Small intestine (tissue), 7 donors: ENCODE data around the gene HOXB7. TPM values are rescaled to one million over a fixed set of nuclear protein-coding genes. Genes with fewer than 3 reads are reported as not detected.
A peak's percentile ranks its signal among the peaks of the same experiment; 100 is the strongest.

Source experiments
- DNase-seq, 2 donors: peaks; one replicate each; pipeline versions ENCODE4 v3.0.0 to v3.0.0-alpha.2; 2013
- FAIRE-seq: peaks from 2 replicates; lab custom pipeline; 2012; peaks lifted over from hg19 to GRCh38; lab: Jason Lieb, UNC
- H3K27ac ChIP-seq, 3 donors: one replicate each; pipeline ENCODE4 v1.5.1; 2013; ENCODE audit warnings: low read length in 2 of 3, mild to moderate bottlenecking in 2 of 3, control low read depth in 1 of 3, inconsistent platforms in 1 of 3, low read depth in 1 of 3, moderate library complexity in 1 of 3
- H3K27me3 ChIP-seq, 3 donors: one replicate each; pipeline ENCODE4 v1.6.1; 2013; ENCODE audit warnings: low read length in 3 of 3, inconsistent platforms in 1 of 3; ENCODE audit not compliant: control insufficient read depth in 3 of 3, insufficient read depth in 3 of 3
- H3K36me3 ChIP-seq, 3 donors: one replicate each; pipeline ENCODE4 v1.6.1; 2013; ENCODE audit warnings: low read length in 3 of 3, inconsistent platforms in 1 of 3, low read depth in 1 of 3, mild to moderate bottlenecking in 1 of 3, moderate library complexity in 1 of 3; ENCODE audit not compliant: control insufficient read depth in 3 of 3, insufficient read depth in 2 of 3
- H3K4me1 ChIP-seq, 3 donors: one replicate each; pipeline ENCODE4 v1.6.1; 2013; ENCODE audit warnings: low read length in 2 of 3, inconsistent platforms in 1 of 3, low read depth in 1 of 3, mild to moderate bottlenecking in 1 of 3, moderate library complexity in 1 of 3; ENCODE audit not compliant: control insufficient read depth in 3 of 3, insufficient read depth in 2 of 3
- H3K4me3 ChIP-seq, 3 donors: one replicate each; pipeline ENCODE4 v1.5.1; 2013; ENCODE audit warnings: low read length in 3 of 3, control low read depth in 1 of 3, inconsistent platforms in 1 of 3, low read depth in 1 of 3, mild to moderate bottlenecking in 1 of 3, moderate library complexity in 1 of 3
- H3K9me3 ChIP-seq, 2 donors: one replicate each; pipeline ENCODE4 v1.6.1; 2013; ENCODE audit warnings: low read depth in 1 of 2, low read length in 1 of 2; ENCODE audit not compliant: control insufficient read depth in 2 of 2, insufficient read depth in 1 of 2
- WGBS, 3 donors: extraction: QIAGEN DNeasy Blood & Tissue Kit; methylation state at CpG; one replicate each; pipeline ENCODE4 v1.1.7; 2013; 5-methylcytosine and 5-hydroxymethylcytosine counted together
- polyA plus RNA-seq, 4 donors: library from polyadenylated mRNA; stranded (reverse) in 3 of 4; unstranded in 1 of 4; fragments of 200-250 nt in 3 of 4; fragments of 120-200 nt in 1 of 4; gene quantifications; one replicate each; pipeline versions ENCODE4 v1.2.1 to v1.2.3, GENCODE V29; 2013
- donor health status: healthy with polysubstance abuse.
- donor health status: control.
- donor health status: control.
- donor health status: Bipolar disorder and iron deficiency.
- donor health status: healthy.

The HOXB7 gene
- polyA plus RNA-seq, 4 donors: 4.3 to 13.9 (median 4.9) TPM; not detected in 1

DNA sequence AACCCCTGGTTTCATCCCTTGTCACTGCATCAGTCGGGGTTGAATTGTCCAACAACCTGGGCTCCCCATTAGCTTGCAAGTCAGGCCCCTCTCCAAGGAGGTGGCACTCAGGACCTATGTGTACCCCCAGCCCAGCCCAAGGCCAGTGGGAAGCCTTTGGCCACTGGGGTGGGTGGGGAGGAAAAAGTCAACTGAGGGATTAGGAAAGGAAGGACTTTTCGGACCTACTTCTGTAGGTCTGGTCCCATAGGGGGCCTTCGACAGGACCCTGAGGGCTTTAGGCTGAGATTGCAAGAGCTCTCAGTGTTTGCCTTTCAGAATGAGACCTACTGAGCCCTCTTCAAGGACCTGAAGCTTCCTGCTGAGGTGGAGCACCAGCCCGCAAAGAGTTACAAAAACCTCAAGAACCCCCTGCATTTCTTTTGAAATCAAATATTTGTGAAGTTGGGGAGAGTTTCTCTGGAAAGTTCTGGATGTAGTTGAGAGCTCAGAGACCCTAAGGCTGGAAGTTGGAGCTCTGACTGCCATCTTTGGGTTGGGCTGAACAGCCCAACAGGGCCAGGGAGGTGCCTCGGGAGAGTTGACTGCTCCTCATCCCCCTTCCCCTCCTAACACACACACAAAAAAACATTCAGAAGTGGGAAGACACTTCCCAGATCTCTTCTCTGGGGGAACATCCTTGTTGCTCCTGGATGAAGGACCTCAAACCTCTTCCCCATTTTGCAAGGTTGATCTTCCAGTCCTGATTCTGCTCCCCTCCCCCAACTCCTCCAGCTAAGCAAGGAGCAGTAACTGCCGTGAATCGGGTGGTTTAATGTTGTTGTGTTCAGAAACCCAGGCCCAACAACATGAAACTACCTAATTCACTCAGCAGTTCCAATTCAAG, 21.1 kb upstream of the HOXB7 start:
- WGBS, 3 donors: 7 to 26% (median 22%) methylated on average over 7 of the region's 7 CpGs
- no peak for FAIRE-seq

DNA sequence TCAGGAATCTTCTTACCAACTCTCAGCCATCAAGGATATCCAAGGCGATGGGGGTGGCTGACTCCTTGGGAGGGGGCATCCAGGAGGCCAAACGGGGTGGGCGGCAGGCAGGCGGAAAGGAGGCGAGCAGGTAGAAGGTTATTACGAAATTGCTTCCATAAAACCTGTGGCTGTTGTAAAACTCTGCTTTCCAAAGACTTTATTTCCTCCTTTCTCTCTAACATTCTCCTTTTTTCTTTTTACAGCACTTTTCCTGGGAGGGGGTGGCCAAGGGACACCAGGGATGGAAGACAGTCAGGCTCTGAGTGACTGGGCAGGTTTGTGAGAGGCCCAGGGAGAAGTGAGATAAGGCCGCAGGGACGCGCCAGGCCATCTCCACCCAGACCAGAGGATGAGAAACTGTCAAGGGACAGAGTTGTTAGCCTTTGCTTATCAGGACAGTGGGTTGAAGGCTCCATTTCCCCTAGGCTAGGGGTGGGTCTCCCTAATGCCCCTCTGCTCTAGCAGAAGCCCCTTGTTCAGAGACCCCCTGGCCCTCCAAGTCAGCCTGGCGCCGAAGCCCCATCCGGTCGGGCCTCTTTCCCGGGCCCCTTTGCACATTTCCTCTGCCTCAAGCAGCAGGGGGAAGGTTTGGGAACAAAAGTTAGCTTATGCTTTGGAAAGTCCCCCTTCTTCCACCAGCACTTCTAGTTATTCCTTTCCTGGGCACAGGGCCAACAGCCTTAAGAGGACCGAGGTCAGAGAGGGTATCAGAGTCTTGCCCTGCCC, 20.3 kb upstream of the HOXB7 start:
- peak in 1 of 2 donors; percentile 72 for DNase-seq
- Histone ChIP-seq H3K27me3 (peaks cover 9 to 100% (median 72%) of the 10 kb centered on the region in 3 donors), H3K27ac (no peak overlapping the region), H3K4me3 (no peak overlapping the region), H3K9me3 (no peaks in the 10 kb centered on the region), H3K36me3 (no peaks in the 10 kb centered on the region), H3K4me1 (peaks cover 0 to 32% (median 2%) of the 10 kb centered on the region in 3 donors)
- WGBS, 3 donors: 14 to 33% (median 22%) methylated on average over 15 of the region's 15 CpGs
- no peak for FAIRE-seq

More for the DNA sequence above, 21.1 kb upstream of the HOXB7 start:
- H3K27ac ChIP-seq: no peak overlapping the region
- peaks cover 0 to 25% (median 2%) of the 10 kb centered on the region in 3 donors for H3K4me1 ChIP-seq
- DNase-seq: no peak
- no peaks in the 10 kb centered on the region for H3K9me3 ChIP-seq
- no peaks in the 10 kb centered on the region for H3K36me3 ChIP-seq
- no peak overlapping the region for H3K4me3 ChIP-seq
- peaks cover 9 to 100% (median 76%) of the 10 kb centered on the region in 3 donors for H3K27me3 ChIP-seq

DNA sequence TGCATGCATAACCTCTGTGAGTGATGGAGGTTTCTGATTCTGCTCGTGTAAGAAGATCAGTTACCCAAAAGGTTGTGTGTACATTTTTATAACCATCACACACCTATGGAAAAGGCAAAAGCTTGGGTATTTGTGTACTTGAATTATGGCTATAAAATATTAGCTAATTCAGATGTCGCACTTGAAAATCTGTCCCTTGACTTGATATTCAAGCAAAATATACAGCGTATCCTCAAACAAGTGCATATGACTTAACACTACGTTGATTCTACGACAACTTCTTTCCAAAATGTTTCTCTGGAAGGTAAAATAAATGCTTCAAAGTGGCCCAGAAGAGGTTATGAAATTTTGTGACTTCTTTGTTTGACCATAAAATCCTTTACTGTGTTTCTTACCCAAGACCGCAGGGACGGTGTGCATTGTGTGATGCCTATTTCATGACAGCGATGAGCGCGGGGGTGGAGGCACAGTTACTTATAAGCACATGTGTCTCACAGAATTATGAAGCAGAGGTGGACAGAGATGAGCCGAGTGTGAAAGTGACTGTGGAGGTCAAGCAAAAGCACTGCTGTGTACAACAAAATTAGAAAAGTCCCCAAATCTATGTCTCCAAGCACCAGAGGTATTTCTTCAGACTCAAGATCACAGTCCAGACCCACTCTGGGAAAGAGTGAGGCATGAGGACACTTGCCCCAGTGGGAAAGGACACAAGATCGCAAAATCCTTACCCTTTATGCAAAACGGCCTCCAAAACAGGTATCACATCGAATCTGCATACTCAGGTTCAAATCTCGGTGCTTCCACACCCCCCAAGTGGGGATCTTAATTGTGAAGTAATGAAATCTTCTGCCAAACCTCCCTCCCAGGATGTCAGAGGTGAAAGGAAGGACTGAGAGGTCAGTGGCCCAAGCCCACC, 19.4 kb upstream of the HOXB7 start:
- Histone ChIP-seq H3K4me1 (peaks cover 0 to 35% (median 2%) of the 10 kb centered on the region in 3 donors), H3K4me3 (no peak overlapping the region), H3K9me3 (no peaks in the 10 kb centered on the region), H3K36me3 (no peaks in the 10 kb centered on the region), H3K27me3 (peaks cover 9 to 99% (median 69%) of the 10 kb centered on the region in 3 donors), H3K27ac (no peak overlapping the region)
- WGBS, 3 donors: 31 to 41% (median 38%) methylated on average over 15 of the region's 15 CpGs
- no peak for DNase-seq
- no peak for FAIRE-seq

DNA sequence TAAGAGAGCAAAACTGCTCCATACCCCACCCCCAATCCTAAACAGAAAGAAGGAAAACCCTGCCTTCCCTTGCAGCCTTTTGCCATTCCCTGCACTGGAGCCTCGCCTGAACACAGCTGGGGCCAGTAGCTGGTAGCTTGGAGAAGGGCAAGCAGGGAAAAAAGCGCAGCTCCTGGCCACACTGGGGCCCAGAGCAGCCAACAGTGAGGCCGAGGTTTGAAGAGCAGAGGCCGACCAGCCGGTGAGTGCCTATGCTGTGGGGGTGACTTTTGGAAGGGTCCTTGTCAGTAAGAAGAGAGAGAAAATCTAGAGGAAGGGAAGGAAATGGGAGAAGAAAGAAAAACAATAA, 18.6 kb upstream of the HOXB7 start:
- Histone ChIP-seq H3K36me3 (no peaks in the 10 kb centered on the region), H3K9me3 (no peaks in the 10 kb centered on the region), H3K27ac (no peak overlapping the region), H3K4me1 (peaks cover 0 to 27% (median under 1%) of the 10 kb centered on the region in 3 donors), H3K27me3 (peaks cover 9 to 99% (median 68%) of the 10 kb centered on the region in 3 donors), H3K4me3 (no peak overlapping the region)
- no peak for DNase-seq
- no peak for FAIRE-seq
- WGBS, 3 donors: 16 to 29% (median 23%) methylated on average over 5 of the region's 5 CpGs

DNA sequence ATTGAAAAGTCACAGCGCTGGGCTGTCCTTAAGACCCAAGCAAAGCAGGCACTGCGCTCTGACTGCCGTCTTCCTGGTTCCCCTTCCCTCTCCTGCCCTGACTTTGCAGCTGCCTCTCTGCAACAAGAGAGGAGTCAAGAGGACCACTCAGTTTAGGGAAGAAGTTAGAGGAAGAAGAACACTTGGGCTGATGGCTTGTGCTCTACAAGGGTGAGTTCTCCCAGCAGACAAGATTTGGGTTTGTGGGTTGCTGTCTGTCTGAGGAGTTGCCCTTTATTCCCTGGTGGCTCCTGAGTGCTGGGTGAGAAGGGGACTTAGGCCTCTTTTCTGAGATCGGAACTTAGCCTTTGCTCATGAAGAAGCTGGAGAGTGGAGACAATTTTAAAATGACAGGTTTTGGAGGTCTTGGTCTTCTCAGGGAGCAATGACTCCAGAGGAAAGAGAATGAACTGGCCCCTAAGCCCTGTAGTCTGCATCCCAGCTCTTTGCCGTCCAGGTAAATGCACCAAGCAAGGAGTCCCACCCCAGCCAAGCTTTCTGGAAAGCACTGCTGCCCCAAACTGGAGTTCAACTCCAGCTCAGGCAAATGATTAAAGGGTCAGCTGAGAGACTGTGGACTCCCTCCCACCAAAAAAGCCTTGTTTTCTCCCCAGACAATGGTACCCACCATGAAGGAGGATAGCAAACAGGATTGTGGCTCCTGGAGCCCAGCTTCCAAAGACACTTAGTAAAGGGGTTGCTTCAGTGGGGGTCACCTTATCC, 18.0 kb upstream of the HOXB7 start:
- Histone ChIP-seq H3K36me3 (no peaks in the 10 kb centered on the region), H3K27ac (no peak overlapping the region), H3K27me3 (peaks cover 9 to 99% (median 70%) of the 10 kb centered on the region in 3 donors), H3K4me1 (peaks cover 0 to 24% (median 0%) of the 10 kb centered on the region in 3 donors), H3K4me3 (no peak overlapping the region), H3K9me3 (no peaks in the 10 kb centered on the region)
- DNase-seq: no peak
- 24 to 34% (median 24%) methylated on average over 5 of the region's 5 CpGs for WGBS, 3 donors
- FAIRE-seq: no peak

DNA sequence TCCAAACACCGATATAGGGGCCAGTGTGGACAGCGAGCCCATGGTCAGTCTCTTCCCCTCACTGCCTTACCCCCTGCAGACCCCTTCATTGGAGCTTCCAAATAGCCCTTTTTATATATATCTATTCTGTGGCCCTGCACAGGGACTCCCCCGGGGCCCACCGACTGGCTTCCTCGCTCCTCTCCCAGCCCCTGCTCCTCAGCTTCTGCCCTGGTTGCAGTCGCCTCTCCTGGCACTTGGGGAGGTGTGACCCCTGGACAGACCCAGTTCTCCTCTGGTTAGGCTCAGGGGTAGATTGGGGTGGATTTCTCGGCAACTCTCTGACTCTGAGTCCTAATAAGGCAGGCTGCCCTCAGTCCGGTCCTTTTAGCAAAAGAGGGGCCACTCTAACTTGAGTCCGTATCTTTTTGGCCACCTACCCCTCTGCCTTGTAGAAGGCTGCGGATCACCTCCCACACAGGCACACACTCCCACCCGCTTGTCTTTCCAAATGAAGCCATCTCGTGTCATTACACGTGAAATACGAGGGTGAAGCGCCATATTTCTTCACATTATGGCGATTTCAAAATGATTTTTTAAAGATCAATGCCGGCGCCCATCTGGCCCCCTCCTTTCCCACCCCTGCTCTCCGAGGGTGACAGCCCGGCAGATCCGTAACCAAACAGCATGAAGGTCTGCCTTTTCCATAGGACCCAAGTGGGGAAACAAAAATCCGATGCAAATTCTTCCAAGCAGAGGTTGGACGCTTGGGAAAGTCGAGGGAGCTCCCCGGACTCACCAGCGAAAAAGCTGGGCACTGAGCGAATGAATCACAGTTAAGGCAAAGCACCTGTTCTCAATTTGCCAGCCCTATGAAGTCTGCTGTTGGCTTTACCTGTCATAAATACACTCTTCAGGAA, 17.1 kb upstream of the HOXB7 start:
- H3K27me3 ChIP-seq: peaks cover 9 to 99% (median 75%) of the 10 kb centered on the region in 3 donors
- H3K4me3 ChIP-seq: no peak overlapping the region
- H3K27ac ChIP-seq: no peak overlapping the region
- no peak for DNase-seq
- H3K9me3 ChIP-seq: no peaks in the 10 kb centered on the region
- 19 to 33% (median 32%) methylated on average over 27 of the region's 27 CpGs for WGBS, 3 donors
- FAIRE-seq: no peak
- no peaks in the 10 kb centered on the region for H3K36me3 ChIP-seq
- peaks cover 0 to 21% (median 0%) of the 10 kb centered on the region in 3 donors for H3K4me1 ChIP-seq

DNA sequence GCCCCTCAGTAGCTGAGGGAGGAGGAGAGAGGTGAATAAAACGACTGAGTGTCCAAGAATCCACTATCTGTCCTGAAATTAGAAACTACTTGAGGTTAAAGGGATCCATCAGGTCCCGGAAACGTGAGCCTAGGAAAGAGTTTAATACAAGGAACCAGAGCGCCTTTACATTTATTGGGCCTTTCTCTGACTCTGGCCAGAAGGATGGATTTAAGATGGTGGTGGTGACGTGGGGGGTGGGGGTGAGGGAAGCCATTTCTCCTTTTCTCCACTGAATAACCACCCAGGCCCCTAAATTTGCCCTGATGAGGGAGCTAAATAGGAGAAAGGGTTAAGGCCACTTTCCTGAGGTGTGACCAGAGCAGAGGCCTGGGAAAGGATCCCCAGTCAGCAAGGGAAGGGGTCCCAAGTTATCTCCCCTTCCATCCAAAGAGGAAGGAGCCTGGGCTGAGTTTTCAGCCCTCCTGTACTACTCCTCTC, 16.3 kb upstream of the HOXB7 start:
- peaks cover 9 to 99% (median 75%) of the 10 kb centered on the region in 3 donors for H3K27me3 ChIP-seq
- WGBS, 3 donors: 14 to 30% (median 26%) methylated on average over 5 of the region's 5 CpGs
- no peak overlapping the region for H3K27ac ChIP-seq
- H3K9me3 ChIP-seq: no peaks in the 10 kb centered on the region
- peaks cover 0 to 21% (median 0%) of the 10 kb centered on the region in 3 donors for H3K4me1 ChIP-seq
- DNase-seq (no peak), FAIRE-seq (no peak)
- H3K36me3 ChIP-seq: no peaks in the 10 kb centered on the region
- H3K4me3 ChIP-seq: no peak overlapping the region
